RPMI7951 (cell line): Measurements from ENCODE around the gene DACT2. TPM values are rescaled to one million over a fixed set of nuclear protein-coding genes. Genes with fewer than 3 reads are reported as not detected.

Source experiments
- DNase-seq: peaks from one replicate; pipeline ENCODE4 v3.0.0-alpha.2; 2012; ENCODE audit warnings: low read depth
- total RNA-seq: library from RNA; depleted of rRNA; stranded (reverse); fragments of >200 nt; shearing (Covaris generic); gene quantifications from 2 replicates; pipeline ENCODE4 v1.2.3, GENCODE V29; 2014; rRNA removed

The DACT2 gene
- total RNA-seq, 1 experiment from 2014 or later, result not detected

- DNase-seq, result no peak
These were observed 53.5 kb downstream of the DACT2 start for GRCh38 chr6:168265827-168266815.

GRCh38 chr6:168265394-168265793 lies 54.2 kb downstream of the DACT2 start:
- DNase-seq, result no peak

- DNase-seq, result no peak
These were observed 54.8 kb downstream of the DACT2 start for GRCh38 chr6:168264593-168265335.

GRCh38 chr6:168263351-168263905 lies 56.1 kb downstream of the DACT2 start:
- DNase-seq, result no peak

- DNase-seq, result no peak
These were observed 58.3 kb downstream of the DACT2 start for GRCh38 chr6:168261234-168261633.

- DNase-seq, result no peak
These were observed 59.1 kb downstream of the DACT2 start for GRCh38 chr6:168260420-168260987.

- DNase-seq, result no peak
These were observed 60.8 kb downstream of the DACT2 start for GRCh38 chr6:168258795-168259194.

GRCh38 chr6:168256940-168257339 lies 62.6 kb downstream of the DACT2 start:
- DNase-seq, result no peak

Other genes with a start within 250 kb of the DACT2 start
- not detected in 2 replicates for gene FRMD1, start 240.6 kb downstream of the DACT2 start, total RNA-seq
- gene SMOC2, start 121.4 kb upstream of the DACT2 start, total RNA-seq, result not detected in 2 replicates